HG02763 (cell line): ENCODE data around the gene TCEANC2.

Experiments used
- ATAC-seq: cut with Tn5 transposase; IDR thresholded peaks from one replicate; pipeline ENCODE4 v1.9.1; 2021; ENCODE audit warnings: mild to moderate bottlenecking, moderate library complexity; ENCODE audit not compliant: unreplicated experiment

The TCEANC2 gene

DNA sequence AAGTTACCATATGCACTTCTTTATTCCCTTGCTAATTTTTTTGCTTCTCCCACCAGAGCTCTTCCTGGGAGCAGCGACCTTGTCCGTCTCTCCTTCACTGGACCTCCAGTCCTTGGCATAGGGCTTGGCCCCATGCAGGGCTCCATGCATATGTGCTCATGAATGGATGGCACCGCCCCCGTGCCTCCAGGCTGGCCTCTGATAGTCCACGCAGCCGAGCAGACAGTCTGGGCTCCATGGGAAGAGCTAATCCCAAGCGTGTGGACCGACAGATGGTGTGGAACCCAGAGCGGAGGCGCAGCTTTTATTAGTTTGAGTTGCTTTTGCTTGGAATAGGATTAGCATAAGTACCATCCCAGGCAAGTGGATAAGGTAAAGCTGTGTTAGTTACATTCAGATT lies 57.6 kb downstream of the TCEANC2 start:
- no peak for ATAC-seq

DNA sequence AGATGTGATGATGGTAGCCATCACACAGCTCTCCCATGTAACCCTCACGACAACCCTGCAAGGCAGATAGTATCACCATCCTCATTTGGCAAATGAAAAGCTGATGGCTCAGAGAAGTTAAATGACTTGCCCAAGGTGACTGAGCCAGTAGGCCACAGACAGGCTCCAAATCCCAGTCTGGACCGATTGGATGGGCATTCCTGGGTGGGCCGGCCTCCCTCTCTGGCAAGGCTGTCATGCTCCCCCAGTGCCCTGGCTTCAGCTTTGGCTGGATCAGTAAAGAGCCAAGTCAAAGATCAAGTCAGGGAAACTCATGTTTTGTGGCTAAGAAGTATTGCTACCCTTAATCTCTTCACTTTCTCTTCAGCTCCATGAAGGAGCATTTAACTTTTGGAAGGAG lies 58.2 kb downstream of the TCEANC2 start:
- ATAC-seq: no peak

DNA sequence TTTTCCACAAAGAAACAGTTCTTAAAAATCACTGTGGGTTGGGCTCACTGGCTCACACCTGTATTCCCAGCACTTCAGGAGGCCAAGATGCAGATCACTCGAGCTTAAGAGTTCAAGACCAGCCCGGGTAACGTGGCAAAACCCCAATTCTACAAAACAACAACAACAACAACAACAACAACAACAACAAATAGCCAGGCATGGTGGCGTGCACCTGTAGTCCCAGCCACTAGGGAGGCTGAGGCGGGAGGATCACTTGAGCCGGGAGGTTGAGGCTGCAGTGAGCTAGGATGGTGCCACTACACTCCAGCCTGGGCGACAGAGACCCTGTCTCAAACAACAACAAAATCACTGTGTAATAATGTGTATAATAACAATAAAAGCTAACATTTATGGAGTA lies 58.6 kb downstream of the TCEANC2 start:
- ATAC-seq: no peak

DNA sequence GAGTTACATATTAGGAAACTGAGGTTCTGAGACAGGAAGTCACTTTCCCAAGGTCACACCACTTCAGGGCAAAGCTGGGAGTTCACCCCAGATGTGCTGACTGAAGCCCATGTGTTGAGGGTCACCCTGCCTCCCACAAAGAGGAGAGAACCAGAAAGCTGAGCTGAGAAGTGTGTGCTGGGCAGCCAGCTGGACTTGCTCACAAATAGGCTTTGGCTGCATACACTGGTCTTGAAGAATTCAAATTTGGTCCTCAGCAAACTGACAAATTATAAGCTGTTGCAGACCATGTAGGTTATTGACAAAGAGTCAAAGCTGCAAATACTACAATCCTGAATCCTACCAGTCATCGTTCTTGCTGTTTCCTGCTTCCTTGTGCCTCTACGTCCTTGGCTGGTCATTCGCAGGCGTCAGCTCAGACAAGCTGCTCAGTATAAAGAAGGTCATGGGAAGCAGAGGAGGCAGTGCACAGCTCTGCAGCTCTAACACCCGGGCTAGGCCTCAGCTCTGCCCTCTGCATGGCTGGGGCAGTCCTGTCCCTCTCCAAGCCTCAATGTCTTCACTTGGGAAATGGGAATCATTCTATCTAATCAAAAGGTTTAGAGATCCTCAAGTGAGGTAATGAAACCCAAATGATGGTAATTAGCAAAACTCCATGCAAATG lies 59.4 kb downstream of the TCEANC2 start:
- no peak for ATAC-seq

DNA sequence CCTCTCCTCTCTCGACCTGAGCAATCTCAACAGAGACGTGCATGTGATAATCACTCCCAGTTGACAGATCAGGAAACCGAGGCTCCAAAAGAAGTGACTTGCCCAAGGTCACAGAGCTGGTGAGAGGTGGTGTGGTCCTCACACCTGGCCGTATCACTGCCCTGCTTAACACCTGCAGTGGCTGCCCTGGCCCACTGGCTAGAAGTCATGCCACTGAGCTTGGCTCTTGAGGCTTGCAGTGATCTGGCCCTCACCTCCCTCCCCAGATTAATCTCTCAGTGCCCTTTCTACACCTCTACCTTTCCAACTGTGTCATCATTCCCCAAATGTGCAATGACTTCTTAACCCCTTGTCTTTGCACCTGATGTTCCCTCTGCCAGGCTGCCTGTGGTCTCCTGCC lies 60.6 kb downstream of the TCEANC2 start:
- no peak for ATAC-seq

DNA sequence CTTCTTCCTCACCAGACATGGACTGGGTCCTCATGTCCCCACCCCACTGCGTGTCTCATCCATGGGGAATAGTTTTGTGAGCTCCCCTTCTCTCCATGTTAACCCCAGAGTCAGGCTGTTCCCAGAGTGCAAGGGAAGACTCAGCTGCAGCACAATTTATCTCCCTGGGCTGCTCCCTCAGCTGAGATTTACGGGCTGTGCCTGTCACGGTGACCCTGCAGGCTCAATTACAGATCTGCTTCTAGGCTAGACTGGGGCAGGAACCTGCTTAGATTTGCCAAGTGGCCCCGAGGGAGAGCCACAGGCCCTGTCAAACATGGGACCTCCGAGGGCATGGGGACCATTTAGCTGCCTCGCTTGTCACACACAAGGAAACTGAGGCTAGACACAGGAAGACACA lies 61.5 kb downstream of the TCEANC2 start:
- no peak for ATAC-seq

DNA sequence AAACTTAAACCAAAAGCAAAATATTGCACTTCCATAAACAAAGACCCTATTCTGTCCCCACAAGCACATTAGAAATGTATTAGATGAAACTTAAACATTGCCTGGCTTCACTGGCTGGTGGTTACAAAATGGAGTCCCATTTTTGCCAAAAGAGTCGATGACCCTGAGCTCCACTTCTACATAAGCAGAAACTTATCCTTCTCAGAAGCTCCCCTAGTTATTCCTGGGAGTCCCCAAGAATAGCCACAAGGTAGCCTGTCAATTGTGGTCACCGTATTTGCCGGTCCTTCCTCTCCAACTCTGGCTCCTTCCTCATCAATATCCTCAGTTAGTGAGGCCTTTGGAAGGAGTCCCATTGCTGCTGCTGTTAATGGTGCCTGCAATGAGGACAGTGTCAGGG lies 62.1 kb downstream of the TCEANC2 start:
- no peak for ATAC-seq

DNA sequence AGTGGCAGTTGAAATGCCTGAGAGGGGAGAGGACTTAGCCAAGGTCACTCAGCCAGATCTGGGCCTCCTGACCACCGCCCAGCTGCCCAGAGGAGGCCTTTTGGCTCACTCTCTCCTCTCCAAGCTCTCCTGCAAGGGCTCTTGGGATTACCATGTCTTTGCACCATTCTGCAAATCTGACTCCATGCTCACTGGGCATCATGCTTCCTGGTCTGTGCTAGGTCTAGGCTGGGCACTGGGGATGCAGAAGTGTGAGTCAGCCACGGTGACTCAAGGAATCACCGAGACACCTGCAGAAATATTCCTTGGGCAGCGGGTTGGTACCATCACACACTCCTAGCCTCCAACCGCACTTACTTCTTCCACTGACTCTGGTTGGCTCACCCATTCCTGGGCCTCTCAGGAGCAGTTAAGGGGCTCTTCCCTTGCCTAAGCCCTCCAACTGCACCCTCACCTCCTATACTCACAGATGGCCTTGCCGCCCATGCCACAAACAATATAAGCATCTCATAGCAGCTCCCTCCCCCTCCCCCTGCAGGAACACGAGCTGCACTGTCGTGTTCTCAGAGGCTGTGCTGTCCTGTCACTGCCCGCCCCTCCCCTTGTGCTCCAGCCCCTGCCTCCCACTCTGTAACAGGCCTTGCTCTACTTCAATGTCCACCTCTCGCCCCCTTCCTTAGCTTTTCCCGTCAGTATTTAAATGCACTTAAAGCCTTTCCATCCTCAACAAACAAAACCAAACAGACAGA lies 64.6 kb downstream of the TCEANC2 start:
- ATAC-seq: no peak

DNA sequence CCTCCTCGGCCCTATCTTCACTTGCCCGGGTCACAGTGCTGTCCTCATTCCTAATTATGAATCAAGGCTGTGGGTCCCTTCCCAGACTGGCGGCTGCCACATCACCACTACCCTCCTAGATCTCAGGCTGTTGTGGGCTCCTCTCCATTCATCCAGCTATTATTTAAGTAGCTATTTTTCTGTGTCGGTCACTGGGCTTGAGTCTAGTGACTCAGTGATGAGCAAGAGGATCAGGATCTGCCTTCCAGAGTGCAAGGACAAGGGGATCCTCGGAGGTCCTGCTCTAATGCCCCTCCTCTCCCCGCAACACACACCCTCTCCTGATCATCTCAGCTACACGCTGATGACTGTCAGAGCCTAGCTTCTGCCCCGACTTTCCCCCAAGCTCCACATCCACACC lies 65.3 kb downstream of the TCEANC2 start:
- no peak for ATAC-seq

DNA sequence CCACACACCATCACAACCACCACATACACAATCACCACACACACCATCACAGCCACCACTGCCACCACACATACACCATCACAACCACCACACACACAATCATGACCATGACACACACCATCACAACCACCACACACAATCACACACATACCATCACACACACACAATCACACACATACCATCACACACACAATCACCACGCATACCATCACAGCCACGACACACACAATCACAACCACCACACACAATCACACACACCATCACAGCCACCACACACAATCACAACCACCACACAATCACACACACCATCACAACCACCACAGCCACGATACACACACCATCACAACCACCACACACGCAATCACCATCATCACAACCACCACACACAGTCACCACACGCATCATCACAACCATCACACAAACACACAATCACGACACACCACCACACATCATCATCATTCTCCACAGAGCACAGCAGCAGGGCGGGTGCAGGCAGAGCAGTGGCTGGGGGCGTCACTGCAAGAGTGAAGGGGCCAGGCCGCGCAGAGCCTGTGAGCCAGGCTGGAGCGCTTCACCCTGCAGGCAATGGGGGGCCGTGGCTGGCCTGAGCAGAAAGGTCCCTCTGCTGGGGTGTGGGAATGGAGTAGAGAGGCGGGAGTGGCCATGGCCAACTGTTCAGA lies 66.8 kb downstream of the TCEANC2 start:
- no peak for ATAC-seq

DNA sequence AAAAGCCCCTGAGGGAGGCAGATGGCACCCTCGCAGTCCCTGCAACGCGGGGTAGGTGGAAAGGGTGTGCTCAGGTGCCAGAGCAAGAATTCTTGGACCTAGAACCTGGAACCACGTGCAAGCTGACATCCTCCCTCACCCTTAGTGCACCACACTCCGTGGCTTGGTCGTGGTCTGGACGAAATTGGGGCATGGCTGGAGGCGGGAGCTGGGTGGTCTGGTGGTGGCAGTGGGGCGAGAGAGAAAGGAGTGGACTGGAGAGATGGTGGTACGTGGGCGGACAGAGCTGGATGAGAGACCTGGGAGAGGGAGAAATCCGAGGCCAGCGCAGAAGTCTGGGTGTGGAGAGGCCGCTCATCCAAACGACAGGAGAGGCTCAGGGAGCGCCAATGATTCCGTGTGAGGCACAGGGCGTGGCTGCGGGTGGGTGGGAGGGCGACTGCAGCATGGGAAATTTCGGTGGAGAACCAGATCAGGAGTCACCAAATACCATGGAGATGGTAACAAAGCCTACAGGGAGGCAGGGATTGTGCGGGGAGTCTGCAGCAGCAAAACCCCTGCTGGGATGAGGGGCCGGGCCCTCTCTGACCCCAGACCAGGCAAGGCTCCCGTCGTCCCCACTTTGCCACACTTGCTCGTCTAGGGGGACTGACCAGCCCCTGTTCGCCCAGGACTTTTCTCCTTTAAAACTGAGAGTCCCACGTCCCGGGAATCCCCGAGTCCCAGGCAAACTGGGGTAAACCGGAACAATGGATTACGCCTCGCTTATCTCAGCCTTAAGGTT lies 67.5 kb downstream of the TCEANC2 start:
- ATAC-seq: no peak

DNA sequence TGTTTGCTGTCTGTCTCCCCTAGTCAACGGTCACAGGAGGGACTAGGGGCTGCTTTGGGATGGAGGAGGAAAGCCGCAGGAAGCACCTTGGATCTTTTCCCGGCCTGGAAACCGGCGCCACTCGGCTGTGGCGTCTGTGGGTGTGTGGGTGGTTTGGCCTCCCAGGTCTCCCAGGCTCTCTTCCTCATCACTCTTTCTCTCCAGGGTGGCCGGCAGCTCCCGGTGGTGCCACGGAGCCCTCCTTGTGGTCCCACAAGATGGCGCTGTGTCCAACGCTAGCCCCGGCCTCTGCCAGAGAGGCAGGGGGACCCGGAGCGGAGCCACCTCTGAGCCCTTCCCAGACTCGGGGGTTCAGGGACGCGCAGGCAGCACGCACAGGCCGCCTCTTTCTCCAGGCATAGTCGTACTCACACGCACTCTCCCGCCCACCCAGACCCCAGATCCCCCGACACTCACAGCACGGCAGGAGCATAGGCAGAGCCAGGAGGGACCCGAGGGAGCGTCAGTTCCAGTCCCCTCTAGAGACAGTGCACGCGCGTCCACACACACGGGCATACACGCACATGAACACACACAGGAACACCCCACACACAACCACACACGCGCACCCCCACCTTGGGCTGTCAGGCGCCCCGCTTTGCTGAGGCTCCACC lies 68.2 kb downstream of the TCEANC2 start:
- ATAC-seq: no peak

DNA sequence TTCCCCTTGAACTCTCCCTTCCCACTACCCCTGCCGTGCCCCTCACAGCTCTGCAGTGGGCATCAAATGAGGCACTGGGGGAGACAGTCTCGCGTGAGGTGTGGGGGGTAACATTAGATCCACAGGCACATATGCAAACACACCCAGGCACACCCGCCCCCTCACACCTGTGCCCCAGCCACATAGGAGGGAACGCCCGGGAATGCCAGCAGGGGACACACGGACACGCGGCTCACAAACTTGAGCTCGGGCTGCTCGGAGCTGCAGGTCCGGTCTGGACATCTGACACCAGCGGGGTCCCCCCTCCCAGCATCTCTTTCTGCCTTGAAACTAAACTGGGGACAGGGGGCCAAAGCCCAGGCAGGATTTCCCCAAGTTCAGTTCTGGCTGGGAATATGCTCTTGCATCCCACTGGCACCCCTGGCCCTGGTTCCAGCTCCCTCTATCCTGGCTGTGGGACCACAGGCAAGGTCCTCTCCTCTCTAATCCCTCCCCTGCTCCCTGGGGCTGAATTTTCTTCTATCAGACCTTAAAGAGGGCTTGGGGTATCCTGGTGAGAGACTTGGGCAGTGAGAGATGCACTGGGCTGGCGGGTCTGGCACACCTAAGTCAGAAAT lies 68.8 kb downstream of the TCEANC2 start:
- ATAC-seq: no peak

DNA sequence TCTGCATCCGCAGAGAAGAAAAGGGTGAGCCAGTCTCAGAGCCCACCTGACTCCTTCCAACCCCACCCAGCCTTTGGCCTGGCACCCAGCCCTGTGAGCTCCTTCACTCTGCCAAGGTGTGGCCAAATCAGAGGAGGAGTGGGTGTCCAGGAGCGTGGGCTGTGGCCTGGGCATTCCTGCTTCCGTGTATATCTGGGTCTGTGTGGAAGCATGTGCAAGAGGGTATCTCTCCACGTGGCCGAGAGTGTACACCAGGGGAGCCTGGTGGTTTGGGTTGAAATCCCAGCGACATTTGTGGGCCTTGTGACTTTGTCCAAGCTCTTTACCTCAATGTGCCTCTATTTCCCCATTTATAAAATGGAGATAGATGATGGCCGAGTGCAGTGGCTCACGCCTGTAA lies 69.6 kb downstream of the TCEANC2 start:
- no peak for ATAC-seq

DNA sequence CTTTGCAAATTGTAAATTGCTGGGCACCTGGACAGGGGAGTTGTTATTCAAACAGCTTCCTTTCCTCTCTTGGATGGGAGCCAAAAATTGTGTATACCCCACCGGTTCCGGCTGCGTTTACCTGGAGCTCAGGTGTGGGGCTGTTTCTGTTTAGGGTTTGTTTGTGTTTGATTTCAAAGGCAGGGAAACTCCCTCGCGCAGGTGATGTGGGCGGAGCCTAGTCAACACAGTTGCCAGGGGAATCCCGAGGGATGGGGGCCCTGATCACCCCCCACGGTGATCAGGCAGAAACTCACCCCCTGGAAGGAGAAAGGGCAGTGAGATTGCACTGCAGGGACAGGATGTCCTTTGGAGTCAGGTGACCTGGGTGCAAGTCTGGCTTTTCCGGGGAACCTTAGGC lies 71.1 kb downstream of the TCEANC2 start:
- no peak for ATAC-seq

DNA sequence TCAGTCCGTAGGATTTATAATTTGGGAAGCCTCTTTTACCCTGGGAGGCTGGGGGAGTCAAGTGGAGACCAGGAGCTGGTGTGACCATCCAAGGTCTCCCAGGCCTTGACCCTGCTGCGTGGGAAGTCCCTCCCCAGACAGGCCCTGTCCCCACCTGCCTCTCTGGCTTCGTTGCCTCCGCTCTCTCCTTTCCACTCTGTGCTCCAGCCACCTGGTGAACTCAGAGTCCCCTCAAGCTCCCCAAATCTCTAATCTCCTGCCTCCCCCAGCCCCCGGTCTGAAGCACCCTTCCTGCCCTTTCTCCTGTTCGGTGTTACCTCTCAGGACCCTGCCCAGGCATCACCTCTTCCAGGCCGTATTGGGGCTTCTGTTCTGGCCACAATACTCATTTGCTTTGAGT lies 71.5 kb downstream of the TCEANC2 start:
- ATAC-seq: no peak

DNA sequence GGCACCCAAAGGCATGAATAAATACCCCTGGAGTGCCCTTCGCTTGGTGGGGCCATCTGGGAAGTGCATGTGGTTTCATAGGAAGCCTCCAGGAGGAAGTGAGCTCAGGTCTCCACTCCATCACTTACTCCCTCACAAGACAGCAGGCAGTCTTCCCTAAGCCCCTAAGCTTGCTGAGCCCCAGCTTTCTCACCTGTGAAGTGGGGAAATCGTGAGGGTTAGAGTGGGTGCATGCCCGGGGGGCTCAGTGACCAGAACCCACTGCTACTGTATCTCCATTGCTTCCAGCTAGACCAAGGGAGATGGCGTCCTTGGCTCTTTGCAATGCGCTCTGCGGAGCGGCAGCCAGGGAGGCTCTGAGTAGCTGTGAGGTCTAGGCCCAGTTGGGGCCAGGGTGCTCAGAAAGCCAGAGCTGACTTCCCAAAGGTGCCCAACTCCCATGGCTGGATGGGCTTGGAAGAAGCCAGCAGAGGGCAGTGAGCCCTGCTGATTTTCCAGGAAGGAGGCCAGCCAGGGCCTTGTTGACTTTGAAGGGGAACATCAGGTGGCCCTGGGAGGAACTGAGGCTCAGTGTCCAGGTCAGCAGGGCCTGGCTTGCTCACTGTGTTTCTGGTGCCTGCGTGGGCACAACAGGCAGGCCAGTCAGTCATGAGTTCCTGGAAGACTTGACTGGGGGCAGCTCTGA lies 72.1 kb downstream of the TCEANC2 start:
- ATAC-seq: no peak

DNA sequence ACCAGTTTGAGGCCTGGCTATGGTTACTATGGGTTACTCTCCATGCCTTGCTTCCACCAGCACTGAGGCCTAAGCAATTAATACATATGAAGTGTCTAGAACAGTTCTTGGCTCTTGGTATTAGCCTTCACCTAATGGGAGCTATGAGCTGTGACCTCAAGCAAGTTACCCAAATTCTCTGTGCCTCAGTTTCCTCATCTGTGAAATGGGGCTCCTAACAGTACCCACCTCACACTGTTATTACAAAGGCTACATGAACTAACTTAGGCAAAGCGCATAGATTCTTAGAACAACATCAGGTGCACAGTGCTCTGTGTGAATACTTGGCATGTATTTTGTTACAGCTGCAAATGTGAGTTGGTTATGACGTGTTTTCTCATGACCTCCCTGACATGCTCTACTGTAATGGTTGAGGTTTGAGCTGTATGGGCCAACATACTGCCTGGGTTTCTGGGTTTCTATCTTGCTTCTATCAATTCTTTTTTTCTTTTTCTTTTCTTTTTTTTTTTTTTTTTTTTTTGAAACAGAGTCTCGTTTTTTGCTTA lies 72.9 kb downstream of the TCEANC2 start:
- ATAC-seq: no peak

DNA sequence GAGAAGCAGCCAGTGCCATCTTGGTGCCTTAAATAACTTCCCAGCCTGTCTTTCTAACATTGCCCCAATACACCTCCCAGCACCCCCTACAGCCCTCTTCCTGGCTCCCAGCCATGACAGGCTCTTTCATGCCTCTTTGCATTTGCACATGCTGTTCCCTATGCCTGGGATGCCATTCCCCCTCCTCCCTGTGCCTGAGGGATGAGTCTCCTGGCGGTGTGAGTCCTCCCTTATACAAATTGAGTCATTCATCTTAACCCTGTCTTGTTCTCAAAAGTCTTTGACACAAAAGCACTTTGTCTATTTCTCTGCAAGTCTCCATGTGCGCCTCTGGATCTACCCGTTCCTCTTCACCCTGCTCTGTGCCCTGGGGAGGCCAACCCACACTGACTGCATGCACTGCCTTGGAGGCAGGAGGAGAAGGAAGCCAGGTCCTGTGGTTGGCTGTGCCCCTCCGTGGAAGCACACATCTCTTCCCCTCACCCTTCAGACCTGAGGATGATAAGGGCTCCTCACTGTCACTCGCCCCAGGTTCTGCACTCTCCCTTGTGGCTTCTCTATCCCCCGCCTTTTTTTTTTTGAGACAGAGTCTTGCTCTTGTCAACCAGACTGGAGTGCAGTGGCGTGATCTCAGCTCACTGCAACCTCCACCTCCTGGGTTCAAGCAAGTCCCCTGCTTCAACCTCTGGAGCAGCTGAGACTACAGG lies 74.3 kb downstream of the TCEANC2 start:
- ATAC-seq: no peak
